K562 (cell line): ENCODE results near the gene SERTAD3. TPM values are rescaled to one million over a fixed set of nuclear protein-coding genes. Genes with fewer than 3 reads are reported as not detected.

Experiments used
- CEBPG ChIP-seq, 3 experiments: fragments of 200-800 bp in 1 of 3; sonication (Bioruptor generic) in 1 of 3; sonication (generic) in 1 of 3; formaldehyde crosslinking in 1 of 3; IDR thresholded peaks in 2 of 3; conservative IDR thresholded peaks in 1 of 3; 2 replicates each; pipeline versions ENCODE4 v1.6.1 to v1.8.0; 2016 to 2022; ENCODE audit warnings: missing compliant biosample characterization in 2 of 3, missing genetic modification characterization in 2 of 3, mild to moderate bottlenecking in 1 of 3, missing genetic modification reagents in 1 of 3
- DNMT1 ChIP-seq: fragments of 450-650 bp; IDR thresholded peaks from 2 replicates; pipeline ENCODE4 v1.6.1; 2016; ENCODE audit warnings: antibody characterized with exemption, mild to moderate bottlenecking
- E4F1 ChIP-seq: fragments of 250-450 bp; sonication (Bioruptor Pico); IDR thresholded peaks from 2 replicates; pipeline ENCODE4 v1.5.0; 2021; ENCODE audit warnings: mild to moderate bottlenecking, borderline replicate concordance
- FOXP4 ChIP-seq: sonication (generic); formaldehyde crosslinking; IDR thresholded peaks from 2 replicates; pipeline ENCODE4 v1.8.0; 2022; ENCODE audit warnings: mild to moderate bottlenecking, missing genetic modification reagents, borderline replicate concordance
- GTF2E2 ChIP-seq: fragments of 200-800 bp; sonication (Bioruptor generic); IDR thresholded peaks from 2 replicates; pipeline ENCODE4 v1.6.1; 2016; ENCODE audit warnings: missing genetic modification characterization, missing compliant biosample characterization
- HSF4 ChIP-seq: fragments of 250-450 bp; sonication (Bioruptor Pico); IDR thresholded peaks from 2 replicates; pipeline ENCODE4 v2.1.2; 2022; ENCODE audit warnings: mild to moderate bottlenecking, moderate library complexity, borderline replicate concordance
- IFI16 ChIP-seq: fragments of 250-450 bp; sonication (Bioruptor Pico); IDR thresholded peaks from 2 replicates; pipeline ENCODE4 v2.1.2; 2022; ENCODE audit warnings: mild to moderate bottlenecking, inconsistent platforms
- MEF2D ChIP-seq: conservative IDR thresholded peaks from 2 replicates; pipeline ENCODE4 v1.6.1; 2016; ENCODE audit warnings: low read depth, missing genetic modification characterization, missing compliant biosample characterization
- TGIF2 ChIP-seq: sonication (generic); formaldehyde crosslinking; IDR thresholded peaks from 2 replicates; pipeline ENCODE4 v1.8.1; 2022; ENCODE audit warnings: mild to moderate bottlenecking, missing genetic modification reagents, moderate library complexity
- ZBTB40 ChIP-seq, 2 experiments: fragments of 450-650 bp in 1 of 2; sonication (generic) in 1 of 2; formaldehyde crosslinking in 1 of 2; IDR thresholded peaks; 2 replicates each; pipeline versions ENCODE4 v1.7.1 to v1.9.0; 2016 to 2022; ENCODE audit warnings: inconsistent platforms in 1 of 2, mild to moderate bottlenecking in 1 of 2, missing genetic modification reagents in 1 of 2
- ZNF239 ChIP-seq: fragments of 250-450 bp; sonication (Bioruptor Pico); IDR thresholded peaks from 2 replicates; pipeline ENCODE4 v1.4.0; 2020; ENCODE audit warnings: mild to moderate bottlenecking
- polyA plus RNA-seq, 8 experiments: library from polyadenylated mRNA; depleted of rRNA in 4 of 8; stranded (reverse) in 5 of 8; unstranded in 3 of 8; fragments of >200 nt; fragmentation: Nextera tagmentation in 2 of 8; fragmentation: Illumina TruSeq in 1 of 8; extraction: Ambion mirVana in 2 of 8; extraction: Trizol in 1 of 8; gene quantifications; 2 replicates each; pipeline versions ENCODE4 v1.2.1 to v1.2.3, GENCODE V29; 2011 to 2014; ENCODE audit warnings: inconsistent platforms in 1 of 8, missing spikeins in 1 of 8
- total RNA-seq, 7 experiments: library from RNA; depleted of rRNA in 6 of 7; stranded (reverse); fragments of >200 nt in 6 of 7; fragmentation: Illumina TruSeq in 2 of 7; extraction: Trizol in 2 of 7; gene quantifications; 2 replicates each; pipeline versions ENCODE4 v1.2.1 to v1.2.3, GENCODE V29; 2011 to 2021; ENCODE audit warnings: low replicate concordance in 1 of 7

SERTAD3 gene
- total and polyA plus RNA-seq, 9 of the 15 experiments (the other 6 are each of a cell fraction or from before 2014, with no cell fraction given): 5.4 to 28.9 (median 17.5) TPM

GRCh38 chr19:40464059-40465024 lies 20.2 kb upstream of the SERTAD3 start (continued):
- TF ChIP-seq E4F1: no peak
- TF ChIP-seq IFI16 (CRISPR knock-in tag): no peak
- no peak for TF ChIP-seq TGIF2 (CRISPR knock-in tag)
- peak; percentile 90; the same call in 1 of the 2 replicates for TF ChIP-seq DNMT1
- no peak for TF ChIP-seq CEBPG (CRISPR knock-in tag; IDR thresholded peaks at IDR 0.05)
- TF ChIP-seq CEBPG (tag; conservative IDR thresholded peaks at IDR 0.05 in 1 of 2, IDR thresholded peaks at IDR 0.05 in 1 of 2): no peak
- TF ChIP-seq HSF4: no peak
- no peak for TF ChIP-seq MEF2D (tag)
- no peak for TF ChIP-seq FOXP4 (CRISPR knock-in tag)
- TF ChIP-seq GTF2E2 (tag): no peak; the same call in 1 of the 2 replicates
- TF ChIP-seq ZBTB40 (IDR thresholded peaks at IDR 0.05): peak; percentile 50
- no peak for TF ChIP-seq ZBTB40 (CRISPR knock-in tag; IDR thresholded peaks at IDR 0.05)
- no peak for TF ChIP-seq ZNF239 (CRISPR knock-in tag)
